GM13976 (cell line): Measurements from ENCODE around the gene RPS6KA3.

Experiments used
- DNase-seq: peaks from one replicate; pipeline ENCODE4 v3.0.0; 2012; ENCODE audit warnings: low spot score
- CTCF ChIP-seq: IDR thresholded peaks from 2 replicates; pipeline ENCODE4 v1.5.1; 2012; ENCODE audit warnings: borderline replicate concordance, mild to moderate bottlenecking; ENCODE audit not compliant: insufficient read depth; ENCODE audit errors: extremely low read depth, missing control alignments, control extremely low read depth
- in situ Hi-C: fragments of 300-500 bp; cut with MboI; formaldehyde crosslinking; loops from one replicate; pipeline ENCODE4 v1.12.0; 2022; ENCODE audit warnings: low sequenced_read_pairs, mixed read lengths, inconsistent platforms; ENCODE audit not compliant: unreplicated experiment

Gene RPS6KA3

GRCh38 chrX:20116577-20117240 is 150.0 kb downstream of the RPS6KA3 start, which contains the start of gene MAP7D2:
Gene MAP7D2 (minus strand): TSS chrX:20116907. CDS start chrX:20116879, 28 bp downstream.
- no peak for DNase-seq
- in situ Hi-C loops, result no loop called here
- TF ChIP-seq CTCF, result no peak

GRCh38 chrX:20116087-20116576 is 150.6 kb downstream of the RPS6KA3 start:
- in situ Hi-C loops, result no loop called here
- TF ChIP-seq CTCF, result no peak
- DNase-seq, result no peak

- TF ChIP-seq CTCF, result no peak
- no peak for DNase-seq
- in situ Hi-C loops, result no loop called here
Measured at GRCh38 chrX:20112022-20112774, 154.5 kb downstream of the RPS6KA3 start.

GRCh38 chrX:20111271-20111670 is 155.4 kb downstream of the RPS6KA3 start:
- TF ChIP-seq CTCF, result no peak
- DNase-seq, result no peak
- in situ Hi-C loops, result no loop called here

GRCh38 chrX:20101934-20102581 is 164.7 kb downstream of the RPS6KA3 start:
- DNase-seq, result no peak
- in situ Hi-C loops, result no loop called here
- TF ChIP-seq CTCF, result no peak
